H1 (cell line): ENCODE measurements around the gene STAT2. TPM values are rescaled to one million over a fixed set of nuclear protein-coding genes. Genes with fewer than 3 reads are reported as not detected.

Experiments
- BACH1 ChIP-seq: IDR thresholded peaks from 2 replicates; pipeline ENCODE4 v1.6.1; 2012; ENCODE audit warnings: low read length, improper control_type of control experiment
- CTBP2 ChIP-seq: IDR thresholded peaks from 2 replicates; pipeline ENCODE4 v1.7.0; 2011; ENCODE audit warnings: borderline replicate concordance, mild to moderate bottlenecking, moderate library complexity, mixed read lengths, low read length; ENCODE audit not compliant: insufficient read depth, insufficient read length
- GTF2F1 ChIP-seq: IDR thresholded peaks from 2 replicates; pipeline ENCODE4 v1.6.1; 2012; ENCODE audit warnings: low read depth, low read length, improper control_type of control experiment, borderline replicate concordance
- HDAC6 ChIP-seq: IDR thresholded peaks from one replicate; pipeline ENCODE4 v1.7.1; 2012; ENCODE audit warnings: low read depth, mild to moderate bottlenecking, inconsistent platforms, low read length, moderate library complexity
- KDM1A ChIP-seq: fragments of 200-600, 300-600 bp; sonication (generic); IDR thresholded peaks from 2 replicates; pipeline ENCODE4 v1.7.1; 2016; ENCODE audit warnings: mild to moderate bottlenecking, low read length, borderline replicate concordance
- POLR2A ChIP-seq, 2 experiments: IDR thresholded peaks; 1 replicate in 1 of 2; 2 replicates in 1 of 2; pipeline ENCODE4 v1.6.1; 2011; ENCODE audit warnings: low read depth in 2 of 2, low read length in 2 of 2, mild to moderate bottlenecking in 2 of 2; ENCODE audit errors: control extremely low read depth in 1 of 2
- SIRT6 ChIP-seq: IDR thresholded peaks from one replicate; pipeline ENCODE4 v1.7.1; 2012; ENCODE audit warnings: low read length, inconsistent platforms
- SRF ChIP-seq: IDR thresholded peaks from 2 replicates; pipeline ENCODE4 v1.6.1; 2011; ENCODE audit warnings: mild to moderate bottlenecking, low read depth, low read length, moderate library complexity
- SUZ12 ChIP-seq: fragments of 200-600 bp; sonication (generic); IDR thresholded peaks from 2 replicates; pipeline ENCODE4 v1.6.1; 2012; ENCODE audit warnings: mild to moderate bottlenecking, inconsistent platforms, low read length, moderate library complexity, mixed read lengths
- polyA plus RNA-seq, 7 experiments: library from polyadenylated mRNA; depleted of rRNA in 3 of 7; stranded (reverse) in 5 of 7; unstranded in 2 of 7; fragments of >200 nt in 5 of 7; fragments of 200-250 nt in 2 of 7; gene quantifications; 1 replicate in 5 of 7; 2 replicates in 1 of 7; 4 replicates in 1 of 7; pipeline versions ENCODE4 v1.2.1 to v1.2.3, GENCODE V29; 2011 to 2013; ENCODE audit warnings: missing spikeins in 2 of 7, mixed read lengths in 2 of 7
- total RNA-seq: library from RNA; stranded (reverse); fragmentation: NEBNext Ultra II Directional; extraction: Animal tissue kit (Norgen Biotek cat#: 25700); gene quantifications from 2 replicates; pipeline ENCODE4 v1.2.1, GENCODE V29; 2021

The STAT2 gene
- total and polyA plus RNA-seq, 2 of the 8 experiments (the other 6 are each of a cell fraction or from before 2014, with no cell fraction given): 37.1 to 44.7 TPM

DNA sequence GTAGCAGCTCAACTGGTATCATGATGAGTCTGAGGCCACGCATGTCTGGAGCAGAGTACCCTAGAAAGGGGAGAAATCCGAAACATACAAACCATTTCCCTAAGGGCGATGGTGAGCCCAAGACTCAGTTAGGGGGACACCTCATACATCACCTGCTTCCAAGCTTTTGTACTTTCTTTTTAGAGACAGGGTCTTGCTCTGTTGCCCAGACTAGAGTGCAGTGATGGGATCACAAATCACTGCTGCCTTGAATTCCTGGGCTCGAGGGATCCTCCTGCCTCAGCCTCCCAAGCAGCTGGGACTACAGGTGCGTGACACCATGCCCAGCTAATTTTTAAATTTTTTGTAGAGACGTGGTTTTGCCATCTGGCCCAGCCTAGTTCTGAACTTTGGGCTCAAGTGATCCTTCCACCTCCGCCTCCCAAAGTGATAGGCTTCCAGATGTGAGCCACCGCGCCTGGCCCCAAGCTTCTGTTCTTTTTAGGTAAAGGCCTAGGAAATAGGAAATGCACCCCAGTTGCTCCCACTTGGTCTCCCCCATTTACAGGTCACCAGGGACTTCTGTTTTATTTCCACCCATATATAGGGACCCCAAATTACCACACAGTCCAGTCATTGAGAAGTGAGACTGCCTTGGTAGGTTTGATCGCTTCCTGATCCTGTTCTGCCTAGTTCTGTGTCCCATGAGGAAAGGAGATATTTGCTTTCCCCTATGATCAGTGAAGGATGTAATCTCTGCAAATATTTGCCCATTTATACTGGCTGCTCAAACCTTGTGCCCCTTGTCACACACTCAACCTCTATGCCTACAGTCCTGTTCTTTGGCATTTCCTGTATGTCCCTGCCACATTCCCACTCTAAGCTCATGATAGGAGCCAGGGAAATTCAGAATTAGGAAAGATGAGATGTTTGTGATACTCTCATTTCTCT is 2.5 kb upstream of the STAT2 start, which contains the start of gene APOF (continued):
- TF ChIP-seq CTBP2 (no peak), SIRT6 (no peak), GTF2F1 (no peak), POLR2A (IDR thresholded peaks at IDR 0.05; ENCODE audit: control extremely low read depth in 1 of 2, low read depth in 2 of 2, low read length in 2 of 2) (no peak), KDM1A (no peak), BACH1 (no peak), HDAC6 (no peak), SRF (no peak), SUZ12 (no peak)
